NOMO-1 (cell line): ENCODE results near the gene CNNM3.

Experiments used
- DNase-seq, 2 experiments: peaks; one replicate each; lab custom pipeline; 2025; ENCODE audit not compliant: unreplicated experiment in 2 of 2; lab: John Stamatoyannopoulos, UW

Gene CNNM3

DNA sequence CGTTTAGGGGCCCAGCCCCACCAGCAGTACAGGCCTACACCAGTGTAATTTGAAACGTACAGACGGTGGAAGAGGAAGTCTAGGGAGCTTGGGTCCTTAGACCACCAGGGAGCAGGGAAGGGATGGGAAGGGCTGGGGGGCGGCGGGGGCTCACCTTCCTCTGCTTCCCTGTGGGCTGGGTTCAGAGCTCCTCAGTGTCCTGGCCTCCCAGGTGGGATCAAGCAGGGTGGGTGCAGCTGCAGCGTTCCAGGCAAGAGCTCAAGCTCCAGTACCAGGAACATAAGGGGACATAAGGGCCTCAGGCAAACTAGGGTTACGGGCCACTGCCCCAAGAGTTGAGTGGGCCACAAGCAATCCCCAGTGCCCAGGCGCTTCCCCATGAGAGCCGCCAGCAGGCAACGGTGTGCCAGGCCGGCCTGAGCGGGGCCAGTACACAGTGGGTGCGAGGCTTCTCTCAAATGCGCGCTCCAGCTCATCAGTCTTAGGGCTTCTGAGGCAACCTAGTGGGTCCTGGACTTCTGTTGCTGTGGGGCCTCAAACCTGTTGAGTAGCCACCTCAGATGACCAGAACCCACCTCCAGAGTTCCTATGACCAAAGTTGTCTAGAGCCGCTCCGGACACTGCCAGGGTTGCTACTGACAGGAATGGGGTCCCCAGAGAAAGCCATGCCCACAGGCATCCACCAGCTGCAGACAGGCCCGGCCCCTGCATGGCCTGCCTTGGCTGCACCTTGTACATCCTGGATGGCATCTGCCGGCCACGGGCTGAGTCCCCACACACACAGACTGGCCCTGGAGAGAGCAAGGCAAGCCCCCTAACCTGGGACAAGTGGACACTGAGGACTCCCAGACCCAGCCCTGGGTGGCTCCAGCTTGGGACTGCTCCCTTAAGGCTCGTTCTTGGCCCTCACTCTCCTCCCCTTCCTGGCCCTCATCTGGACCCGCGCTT is 22.6 kb downstream of the CNNM3 start:
- no peak for DNase-seq

- peak; percentile 71 to 79 for DNase-seq
Measured at GRCh38 chr2:96839293-96839874, 23.3 kb downstream of the CNNM3 start.

GRCh38 chr2:96839875-96840850 is 24.1 kb downstream of the CNNM3 start:
- no peak for DNase-seq

DNA sequence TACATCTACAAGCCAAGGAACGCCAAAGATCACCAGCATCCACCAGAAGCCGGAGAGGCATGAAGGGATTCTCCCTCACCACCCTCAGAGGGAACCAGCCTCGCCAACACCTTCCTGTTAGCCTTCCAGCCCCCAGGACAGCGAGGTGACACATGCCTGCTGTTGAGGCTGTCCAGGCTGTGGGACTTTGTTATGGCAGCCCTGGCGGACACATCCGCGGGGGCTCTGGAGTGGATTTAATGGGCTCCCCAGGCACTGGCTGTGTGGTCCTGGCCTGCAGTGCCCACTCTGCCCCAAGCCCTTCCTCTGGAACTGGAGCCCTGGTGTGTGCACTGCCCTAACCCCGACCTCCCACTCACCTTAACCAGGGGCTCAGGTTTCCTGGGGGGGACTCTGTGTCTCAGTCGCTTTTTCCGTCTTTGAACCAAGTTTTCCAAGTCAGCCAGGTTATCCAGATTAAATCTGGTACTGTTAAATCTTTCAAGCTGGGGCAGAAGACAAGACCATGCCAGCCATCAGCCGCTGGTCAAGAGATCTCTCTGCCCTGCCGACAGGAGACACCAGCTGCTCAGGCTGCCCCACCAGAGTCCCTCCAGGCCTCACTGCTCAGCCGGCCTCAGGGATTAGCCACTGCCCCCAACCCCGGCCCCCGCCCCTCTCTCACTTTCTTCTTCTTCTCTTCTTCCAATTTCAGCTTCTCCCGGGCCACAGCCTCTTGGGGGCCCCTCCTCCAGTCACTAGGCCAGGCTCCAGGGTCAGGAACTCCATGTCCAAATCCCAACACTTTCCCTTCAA is 25.8 kb downstream of the CNNM3 start:
- DNase-seq = no peak

- no peak for DNase-seq
Measured at GRCh38 chr2:96842600-96842999, 26.5 kb downstream of the CNNM3 start.

DNA sequence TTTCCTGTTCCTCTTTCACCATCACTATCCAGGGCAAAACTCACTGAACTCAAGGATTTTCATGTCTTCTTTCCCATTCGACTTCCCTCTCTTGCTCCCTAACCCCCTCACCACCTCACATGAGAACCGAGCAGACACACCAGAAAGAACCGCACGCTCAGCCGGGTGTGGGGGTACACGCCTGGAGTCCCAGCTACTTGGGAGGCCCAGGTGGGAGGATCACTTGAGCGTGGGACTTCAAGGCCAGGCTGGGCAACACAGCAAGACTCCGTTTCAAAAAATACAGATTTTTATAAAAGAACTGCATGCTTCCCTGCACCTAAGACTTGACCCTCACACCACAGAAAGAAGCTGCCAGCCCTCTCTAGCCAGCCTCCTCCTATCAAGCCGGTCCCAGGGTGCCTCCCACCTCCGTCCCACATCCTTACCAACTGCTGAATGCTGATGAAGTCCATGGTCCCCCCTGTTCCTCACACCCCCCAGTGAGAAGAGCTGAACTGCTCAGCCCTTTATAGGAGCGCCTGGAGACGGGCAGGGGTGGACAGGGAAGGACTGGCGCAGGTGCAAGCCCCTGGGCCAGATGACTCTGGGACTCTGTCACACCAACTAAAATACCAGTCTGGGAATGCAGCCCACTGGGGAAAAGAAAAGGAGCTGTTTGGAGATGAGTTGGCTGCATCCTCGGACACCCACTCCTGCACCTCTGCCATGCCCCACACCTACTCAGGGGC is 27.6 kb downstream of the CNNM3 start, which contains the start of gene ANKRD23:
Gene ANKRD23 (minus strand): TSS at position 484 of the 731 bp plus-strand sequence. CDS start 29 bp downstream, at position 455.
- no peak for DNase-seq

- no peak for DNase-seq
Measured at GRCh38 chr2:96844405-96844808, 28.3 kb downstream of the CNNM3 start.

DNA sequence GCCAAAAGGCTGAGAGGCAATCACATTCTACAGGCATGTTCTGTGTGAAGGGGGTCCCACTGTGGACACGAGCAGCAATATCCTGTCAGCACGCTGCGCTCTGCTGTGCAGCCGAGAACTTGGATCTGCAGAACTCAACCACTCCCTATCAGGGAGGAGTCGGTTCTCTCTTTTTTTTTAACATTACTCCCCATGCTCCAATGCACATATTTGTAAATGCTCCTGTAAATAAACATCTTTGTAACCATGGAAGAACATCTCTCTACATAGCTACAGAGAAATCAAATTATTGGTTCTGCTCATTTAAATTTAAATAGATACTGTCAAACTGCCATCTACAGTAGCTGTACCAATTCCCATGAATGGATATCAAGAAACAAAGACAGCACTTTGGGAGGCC is 30.8 kb downstream of the CNNM3 start:
- no peak for DNase-seq

DNA sequence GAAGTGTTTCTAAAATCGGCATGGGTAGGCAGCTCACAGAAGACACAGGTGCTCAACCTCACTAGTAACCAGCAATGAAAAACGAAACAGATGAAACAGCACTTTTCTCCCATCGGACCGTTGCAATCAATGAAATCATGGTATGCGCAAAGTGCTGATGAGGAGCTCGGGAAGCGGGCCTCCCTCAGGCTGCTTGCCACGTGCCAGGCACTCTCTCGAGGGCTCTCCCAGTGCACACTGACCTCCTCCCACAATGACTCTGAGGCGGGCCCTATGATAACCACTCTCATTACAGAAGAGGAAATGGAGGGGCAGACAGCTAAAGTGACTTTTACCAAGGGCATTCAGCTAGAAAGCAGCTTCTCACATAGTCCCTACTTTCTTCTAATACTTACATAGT is 31.5 kb downstream of the CNNM3 start:
- DNase-seq = no peak

- DNase-seq = no peak
Measured at GRCh38 chr2:96848264-96848663, 32.2 kb downstream of the CNNM3 start.

- no peak for DNase-seq
Measured at GRCh38 chr2:96852667-96853066, 36.6 kb downstream of the CNNM3 start.

GRCh38 chr2:96853321-96853720 is 37.3 kb downstream of the CNNM3 start:
- no peak for DNase-seq

- DNase-seq = peak; percentile 19 to 27
Measured at GRCh38 chr2:96856776-96857666, 41.0 kb downstream of the CNNM3 start.

GRCh38 chr2:96857667-96858372 is 41.8 kb downstream of the CNNM3 start, which contains the start of gene ANKRD39:
TSS of gene ANKRD39 (minus strand) at chr2:96858016. CDS start at chr2:96857987, 29 bp downstream.
- peak; percentile 99 to 100 for DNase-seq

DNA sequence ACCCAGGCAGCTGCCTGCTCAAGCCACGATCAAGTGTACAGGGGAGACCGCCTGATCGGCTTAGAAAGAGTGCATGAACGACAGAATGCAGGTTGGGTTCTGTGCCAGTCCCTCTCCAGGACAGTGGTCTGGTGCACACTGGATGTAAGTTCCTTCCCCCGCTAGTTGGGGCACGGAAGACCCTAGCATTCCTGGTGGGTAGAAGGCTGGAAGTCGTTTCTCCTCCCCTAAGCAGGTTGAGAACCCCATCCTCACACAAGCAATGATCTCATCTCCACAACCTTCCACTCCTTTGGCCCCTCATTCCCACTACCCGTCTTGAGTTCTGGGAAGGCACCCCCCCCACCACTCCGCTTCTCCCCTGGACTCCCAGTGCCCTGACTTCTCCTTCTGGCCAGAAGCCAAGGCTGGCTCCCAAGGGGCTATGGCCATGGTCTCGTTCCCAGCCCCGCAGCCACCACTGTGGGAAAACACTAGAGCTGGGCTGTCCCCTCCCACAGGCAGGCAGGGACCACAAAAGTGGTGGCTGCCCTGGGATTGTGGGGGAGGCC is 43.1 kb downstream of the CNNM3 start:
- no peak for DNase-seq

GRCh38 chr2:96859681-96860064 is 43.6 kb downstream of the CNNM3 start:
- no peak for DNase-seq
